ENCODE data around the gene TRO. TPM values are rescaled to one million over a fixed set of nuclear protein-coding genes. Genes with fewer than 3 reads are reported as not detected.

Gene TRO
- total RNA-seq, 1 donor from 2014 or later: 78.3 TPM

DNA sequence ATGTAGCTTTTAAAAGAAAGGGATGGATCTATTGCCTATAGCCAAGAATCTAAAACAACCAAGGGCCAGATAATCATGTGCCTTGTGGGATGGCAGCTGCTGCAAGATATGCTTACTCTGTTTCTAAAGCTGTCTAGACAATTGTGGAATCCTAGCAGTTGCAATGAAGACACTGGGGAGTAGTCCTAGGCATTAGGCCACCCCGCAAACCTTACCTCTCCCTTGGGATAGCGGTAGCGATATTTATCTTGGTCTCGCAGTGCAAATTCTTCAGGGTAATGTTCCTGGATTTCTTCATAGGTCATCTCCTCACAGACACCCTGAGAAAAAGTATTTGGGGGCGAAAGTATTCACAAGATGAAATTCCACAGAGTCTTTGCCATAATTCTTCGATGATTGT lies 24.6 kb downstream of the TRO start:
- DNase-seq (ENCODE audit: low spot score in 2 of 2) (no peak), FAIRE-seq (no peak)

DNA sequence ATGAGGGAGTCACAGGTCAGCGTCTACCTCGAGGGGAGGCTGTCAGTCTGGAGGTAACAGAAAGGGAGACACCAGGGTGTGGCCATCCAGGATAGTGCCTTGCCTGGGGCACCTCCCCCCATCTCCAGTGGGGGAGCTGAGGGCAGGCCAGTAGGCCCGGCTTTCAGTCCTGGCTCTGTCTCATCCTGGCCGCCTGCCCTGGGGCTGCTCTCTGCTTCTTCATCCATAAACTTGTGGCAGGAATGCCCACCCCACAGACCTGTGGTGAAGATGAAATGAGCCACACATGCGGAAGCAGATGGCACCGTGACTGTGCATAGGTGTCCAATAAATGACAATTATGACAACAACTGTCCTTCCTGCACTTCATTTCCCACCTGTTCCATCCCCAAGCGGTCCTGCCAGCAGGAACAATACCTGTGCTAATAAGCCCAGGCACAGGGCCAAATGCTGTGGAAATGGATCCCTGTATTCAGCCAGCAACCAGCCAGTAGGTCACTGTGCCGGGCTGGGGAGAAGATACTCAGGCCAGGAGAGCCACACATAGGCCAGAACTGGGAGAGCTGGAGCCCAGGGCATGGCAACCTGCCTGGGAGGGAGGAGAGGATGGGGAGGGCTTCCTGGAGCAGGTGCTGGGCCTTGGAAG lies 30.2 kb downstream of the TRO start:
- no peak for DNase-seq (ENCODE audit: low spot score in 2 of 2)
- FAIRE-seq: no peak

DNA sequence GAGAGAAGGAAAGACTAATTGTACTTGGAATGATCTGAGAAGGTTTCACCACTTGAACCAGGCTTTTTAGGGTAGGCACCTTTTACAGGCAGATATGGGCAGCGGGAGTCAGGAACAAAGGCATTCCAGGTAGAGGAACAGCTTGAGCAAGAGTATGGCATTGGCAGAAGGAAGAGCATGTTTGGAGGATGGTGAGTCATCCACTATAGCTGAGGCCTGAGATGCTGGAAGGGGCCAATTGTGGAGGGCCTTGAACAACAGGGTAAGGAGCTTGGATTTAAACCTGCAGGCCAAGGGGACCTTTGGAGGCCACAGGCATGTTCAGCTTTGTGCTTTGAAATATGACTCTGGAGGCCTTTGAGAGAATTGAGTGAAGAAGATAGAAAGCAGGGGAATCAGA lies 41.1 kb downstream of the TRO start:
- DNase-seq (ENCODE audit: low spot score in 2 of 2) (no peak), FAIRE-seq (no peak)

DNA sequence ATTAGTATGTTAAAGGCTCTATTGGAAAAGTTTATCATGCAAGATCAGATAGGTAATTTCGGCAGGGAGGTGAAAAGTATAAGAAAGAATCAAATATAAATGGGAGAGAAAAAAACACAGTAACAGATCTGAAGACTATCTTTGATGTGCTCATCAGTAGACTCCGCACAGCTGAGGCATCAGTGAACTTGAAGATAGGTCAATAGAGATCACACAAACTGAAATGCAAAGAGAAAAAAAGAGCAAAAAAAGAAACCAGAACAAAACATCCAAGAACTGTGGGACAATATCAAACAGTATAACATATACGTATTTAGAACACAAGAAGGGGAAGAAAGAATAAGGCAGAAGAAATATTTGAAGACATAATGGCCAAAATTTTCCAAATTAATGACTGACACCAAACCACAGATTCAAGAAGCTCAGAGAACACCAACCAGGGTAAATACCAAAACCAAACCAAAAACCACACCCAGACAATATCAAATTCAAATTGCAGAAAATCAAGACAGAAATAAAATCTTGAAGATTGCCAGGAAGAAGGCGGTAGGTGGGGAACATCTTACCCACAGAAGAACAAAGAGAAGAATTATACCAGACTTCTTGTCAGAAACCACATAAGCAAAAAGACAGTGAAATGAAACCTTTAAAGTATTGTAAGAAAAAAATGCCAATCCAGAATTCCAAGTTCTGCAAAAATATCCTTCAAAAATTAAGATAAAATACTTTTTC lies 44.3 kb downstream of the TRO start:
- FAIRE-seq: no peak
- no peak for DNase-seq (ENCODE audit: low spot score in 2 of 2)

DNA sequence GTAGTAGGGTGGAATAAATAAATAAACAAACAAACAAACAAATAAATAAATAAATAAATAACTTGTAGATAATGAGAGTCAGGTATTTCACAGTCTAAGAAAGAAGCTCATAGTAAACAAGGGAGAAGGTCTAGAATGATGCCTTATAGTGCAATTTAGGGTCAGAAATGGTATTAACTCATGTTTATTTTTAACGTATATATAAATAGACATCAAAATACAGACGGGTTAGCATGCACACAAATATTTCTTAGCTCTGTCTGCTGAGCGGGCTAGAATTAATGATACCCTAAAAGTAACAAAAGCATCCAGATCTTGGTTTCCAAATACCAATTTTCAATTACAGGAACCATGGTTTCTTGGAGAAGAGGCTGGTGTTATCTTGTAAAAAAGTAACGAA lies 56.8 kb downstream of the TRO start:
- DNase-seq (ENCODE audit: low spot score in 2 of 2) (no peak), FAIRE-seq (no peak)

DNA sequence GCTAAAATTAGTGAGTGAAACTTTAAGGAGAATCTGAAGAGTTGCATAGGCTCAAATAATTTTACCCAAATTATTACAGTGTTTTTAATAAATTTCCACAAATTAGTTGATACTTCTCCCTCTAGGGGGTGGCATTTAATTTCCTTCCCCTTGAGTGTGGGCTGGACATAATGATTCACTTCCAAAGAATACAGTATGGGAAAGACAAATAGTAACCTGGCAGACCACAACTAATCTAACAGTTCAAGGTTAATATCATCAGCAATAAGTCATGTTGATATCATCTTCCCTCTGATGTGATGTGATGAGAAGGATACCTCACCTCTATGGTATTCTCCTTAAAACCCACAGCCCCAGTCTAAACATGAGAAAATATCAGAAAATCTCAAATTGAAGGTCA lies 57.8 kb downstream of the TRO start:
- DNase-seq (ENCODE audit: low spot score in 2 of 2): no peak
- no peak for FAIRE-seq

DNA sequence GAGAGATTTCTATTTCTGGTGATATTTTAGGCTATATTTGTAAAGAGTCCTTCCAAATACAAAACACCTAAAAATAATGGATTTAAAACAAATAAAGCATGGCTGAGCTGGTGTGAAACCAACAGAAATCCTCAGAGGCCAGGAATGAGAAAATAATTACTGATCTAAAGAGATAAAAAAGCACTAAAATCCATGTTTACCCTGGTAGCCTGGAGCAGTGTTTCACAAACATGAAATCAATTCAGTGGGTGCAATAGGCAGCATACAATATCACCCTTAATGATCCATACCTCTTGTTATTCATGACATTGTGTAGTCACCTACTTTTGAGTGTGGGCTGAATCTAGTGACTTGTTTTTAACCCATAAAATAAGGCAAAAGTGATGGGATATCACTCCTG lies 58.8 kb downstream of the TRO start:
- DNase-seq (ENCODE audit: low spot score in 2 of 2): no peak
- FAIRE-seq: no peak

DNA sequence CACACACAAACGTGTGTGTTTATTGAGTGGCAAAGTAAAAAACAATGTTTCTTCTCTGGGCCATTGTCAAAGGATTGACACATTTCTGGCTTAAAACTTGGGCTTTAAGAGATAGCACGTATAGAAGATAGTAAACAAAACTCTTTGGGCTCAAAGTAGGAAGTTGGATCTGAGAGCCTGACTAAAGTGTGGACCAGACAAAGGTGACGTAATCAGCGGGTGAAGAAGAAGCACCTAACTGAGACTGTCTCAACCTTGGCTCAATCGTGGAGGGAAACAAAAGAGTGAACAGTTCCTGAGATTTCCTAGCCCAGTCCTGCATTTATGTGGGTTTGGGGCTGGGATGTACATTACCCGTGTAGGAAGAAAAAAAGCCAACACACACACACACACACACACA lies 59.7 kb downstream of the TRO start:
- no peak for FAIRE-seq

More for the DNA sequence above, 59.7 kb downstream of the TRO start:
- DNase-seq (ENCODE audit: low spot score in 2 of 2): no peak

Small RNAs within 50 kb of the gene (small RNA-seq; reads per million reads assigned to genes)
- not detected for gene RF00614

Other genes with a start within 250 kb of the TRO start
- not detected for gene ITIH6, start 122.6 kb upstream of the TRO start, total RNA-seq
- gene MAGED2, start 113.1 kb upstream of the TRO start, total RNA-seq: 246 TPM
- gene PFKFB1, start 73.4 kb downstream of the TRO start, total RNA-seq: 0.41 TPM
- gene APEX2, start 79.5 kb downstream of the TRO start, total RNA-seq: 1.6 TPM
- 50.1 TPM for gene ALAS2, start 110.2 kb downstream of the TRO start, total RNA-seq
- not detected for gene PAGE2B, start 154.2 kb downstream of the TRO start, total RNA-seq
- gene PAGE2, start 168.2 kb downstream of the TRO start, total RNA-seq: not detected

Measured in frontal cortex (tissue), 4 donors.